GM12878 (cell line): ENCODE data around the gene GRB10. TPM values are rescaled to one million over a fixed set of nuclear protein-coding genes. Genes with fewer than 3 reads are reported as not detected.
A peak's percentile ranks its signal among the peaks of the same experiment; 100 is the strongest.

Experiments used
- CBX5 ChIP-seq: sonication (generic); IDR thresholded peaks from 2 replicates; pipeline ENCODE4 v1.6.1; 2016; ENCODE audit warnings: low read depth, moderate library complexity, mild to moderate bottlenecking, inconsistent platforms
- CHD1 ChIP-seq: IDR thresholded peaks from 2 replicates; pipeline ENCODE4 v1.6.1; 2012; ENCODE audit warnings: low read depth, low read length, improper control_type of control experiment
- CHD4 ChIP-seq: fragments of 200-600 bp; sonication (generic); IDR thresholded peaks from 2 replicates; pipeline ENCODE4 v1.6.1; 2016; ENCODE audit warnings: mild to moderate bottlenecking
- DPF2 ChIP-seq: fragments of 450-650 bp; IDR thresholded peaks from 2 replicates; pipeline ENCODE4 v1.6.1; 2017; ENCODE audit warnings: mild to moderate bottlenecking
- EGR1 ChIP-seq, 2 experiments: IDR thresholded peaks; 1 replicate in 1 of 2; 2 replicates in 1 of 2; pipeline ENCODE4 v1.6.1; 2011 to 2012; ENCODE audit warnings: low read depth in 2 of 2, low read length in 2 of 2, borderline replicate concordance in 1 of 2, mild to moderate bottlenecking in 1 of 2, moderate library complexity in 1 of 2
- FOXM1 ChIP-seq: IDR thresholded peaks from 2 replicates; pipeline ENCODE4 v1.6.1; 2012; ENCODE audit warnings: low read depth, mild to moderate bottlenecking, inconsistent platforms, low read length, moderate library complexity
- IKZF2 ChIP-seq, 2 experiments: fragments of 450-650 bp; IDR thresholded peaks; 2 replicates each; pipeline ENCODE4 v1.6.1; 2017; ENCODE audit warnings: mild to moderate bottlenecking in 2 of 2, moderate library complexity in 2 of 2
- KAT2A ChIP-seq: conservative IDR thresholded peaks from 2 replicates; pipeline ENCODE4 v1.6.1; 2011; ENCODE audit warnings: low read depth, low read length; ENCODE audit not compliant: control insufficient read depth
- LARP7 ChIP-seq: fragments of 450-650 bp; IDR thresholded peaks from 2 replicates; pipeline ENCODE4 v1.6.1; 2017; ENCODE audit warnings: mild to moderate bottlenecking
- MTA2 ChIP-seq: fragments of 450-650 bp; IDR thresholded peaks from 2 replicates; pipeline ENCODE4 v1.6.1; 2016; ENCODE audit warnings: low read depth, mild to moderate bottlenecking, moderate library complexity
- PAX5 ChIP-seq: IDR thresholded peaks from 2 replicates; pipeline ENCODE4 v1.6.1; 2011; ENCODE audit warnings: low read depth, low read length, borderline replicate concordance
- RFX5 ChIP-seq: IDR thresholded peaks from 2 replicates; pipeline ENCODE4 v1.6.1; 2011; ENCODE audit warnings: low read depth, low read length, improper control_type of control experiment
- SIN3A ChIP-seq: IDR thresholded peaks from 2 replicates; pipeline ENCODE4 v1.6.1; 2012; ENCODE audit warnings: low read depth, low read length, improper control_type of control experiment
- SREBF2 ChIP-seq: IDR thresholded peaks from 2 replicates; pipeline ENCODE4 v1.6.1; 2012; ENCODE audit warnings: mild to moderate bottlenecking, low read length
- TCF12 ChIP-seq: IDR thresholded peaks from 2 replicates; pipeline ENCODE4 v1.6.1; 2011; ENCODE audit warnings: low read depth, mild to moderate bottlenecking, low read length
- TCF7 ChIP-seq: IDR thresholded peaks from 2 replicates; pipeline ENCODE4 v1.6.1; 2014; ENCODE audit warnings: antibody characterized with exemption, borderline replicate concordance
- polyA plus RNA-seq, 11 experiments: library from polyadenylated mRNA; depleted of rRNA in 4 of 11; unstranded in 6 of 11; stranded (reverse) in 5 of 11; fragments of >200 nt; fragmentation: Nextera tagmentation in 4 of 11; fragmentation: Illumina TruSeq in 1 of 11; extraction: Ambion mirVana in 4 of 11; extraction: Trizol in 1 of 11; gene quantifications; 1 replicate in 1 of 11; 2 replicates in 10 of 11; pipeline versions ENCODE4 v1.2.1 to v1.2.3, GENCODE V29; 2011 to 2016; ENCODE audit warnings: inconsistent platforms in 2 of 11, missing spikeins in 2 of 11, low read depth in 1 of 11
- total RNA-seq, 4 experiments: library from RNA; depleted of rRNA in 3 of 4; stranded (reverse); fragments of >200 nt in 3 of 4; fragmentation: Illumina TruSeq in 1 of 4; extraction: Trizol in 1 of 4; gene quantifications; 2 replicates each; pipeline versions ENCODE4 v1.2.1 to v1.2.3, GENCODE V29; 2013 to 2021
- TF ChIP-seq, protein P1 (sequence below): fragments of 150-350 bp; IDR thresholded peaks from 2 replicates; pipeline ENCODE4 v1.6.1; 2014; ENCODE audit warnings: mild to moderate bottlenecking, low read depth, low read length
- TF ChIP-seq, protein P2 (sequence below): fragments of 150-350 bp; IDR thresholded peaks from 2 replicates; pipeline ENCODE4 v1.6.1; 2016; ENCODE audit warnings: low read depth, low read length
- TF ChIP-seq, protein P3 (sequence below): fragments of 450-650 bp; IDR thresholded peaks from 2 replicates; pipeline ENCODE4 v1.6.1; 2016; ENCODE audit warnings: mild to moderate bottlenecking
- TF ChIP-seq, protein P4 (sequence below): fragments of 450-650 bp; formaldehyde crosslinking; IDR thresholded peaks from 2 replicates; pipeline ENCODE4 v1.5.0; 2022; ENCODE audit warnings: mild to moderate bottlenecking, missing genetic modification characterization
- TF ChIP-seq, protein P5 (sequence below): IDR thresholded peaks from 2 replicates; pipeline ENCODE4 v1.6.1; 2011; ENCODE audit warnings: mild to moderate bottlenecking, low read depth, low read length, moderate library complexity; ENCODE audit not compliant: insufficient replicate concordance

The GRB10 gene
- total and polyA plus RNA-seq, 10 of the 15 experiments (the other 5 are each of a cell fraction or from before 2014, with no cell fraction given), result 0.04 to 0.33 TPM; not detected in 8

DNA sequence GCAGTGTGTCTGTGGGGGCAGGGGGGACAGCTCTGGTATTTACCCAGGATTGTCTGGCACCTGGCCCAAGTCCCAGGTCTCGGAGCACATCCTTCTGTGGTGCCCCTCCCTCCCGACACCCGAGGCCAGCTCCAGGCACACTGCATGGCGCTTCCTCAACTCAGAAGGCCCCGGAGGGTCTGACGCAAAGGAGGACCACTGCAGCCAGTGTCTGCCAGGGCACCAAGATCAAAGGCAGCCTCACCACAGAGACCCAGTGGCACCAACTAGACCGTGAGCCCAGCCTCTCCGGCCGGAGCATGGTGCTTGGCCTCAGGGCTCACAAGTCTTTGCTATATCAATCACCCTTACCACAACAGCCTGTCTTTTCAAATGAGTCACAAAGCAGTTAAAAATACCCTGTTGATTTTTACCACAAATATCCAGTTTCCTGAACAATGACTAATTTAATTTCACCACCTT is 118.2 kb downstream of the GRB10 start (continued):
- TF ChIP-seq, protein P1, sequence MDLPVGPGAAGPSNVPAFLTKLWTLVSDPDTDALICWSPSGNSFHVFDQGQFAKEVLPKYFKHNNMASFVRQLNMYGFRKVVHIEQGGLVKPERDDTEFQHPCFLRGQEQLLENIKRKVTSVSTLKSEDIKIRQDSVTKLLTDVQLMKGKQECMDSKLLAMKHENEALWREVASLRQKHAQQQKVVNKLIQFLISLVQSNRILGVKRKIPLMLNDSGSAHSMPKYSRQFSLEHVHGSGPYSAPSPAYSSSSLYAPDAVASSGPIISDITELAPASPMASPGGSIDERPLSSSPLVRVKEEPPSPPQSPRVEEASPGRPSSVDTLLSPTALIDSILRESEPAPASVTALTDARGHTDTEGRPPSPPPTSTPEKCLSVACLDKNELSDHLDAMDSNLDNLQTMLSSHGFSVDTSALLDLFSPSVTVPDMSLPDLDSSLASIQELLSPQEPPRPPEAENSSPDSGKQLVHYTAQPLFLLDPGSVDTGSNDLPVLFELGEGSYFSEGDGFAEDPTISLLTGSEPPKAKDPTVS, result no peak
- TF ChIP-seq CBX5 (peak; percentile 82; the same call in 1 of the 2 replicates), SREBF2 (no peak), IKZF2 (IDR thresholded peaks at IDR 0.05) (peak in 1 of 2 experiments; percentile 59; a peak in 1 of 4 replicates), LARP7 (no peak), PAX5 (peak; percentile 36; the same call in 1 of the 2 replicates), MTA2 (no peak), RFX5 (no peak), SIN3A (no peak), CHD4 (no peak), TCF7 (peak; percentile 57), KAT2A (no peak), FOXM1 (0 out of 2 replicates have a peak, but pooled peaks have one; percentile 42), CHD1 (no peak), DPF2 (peak; percentile 42; the same call in 1 of the 2 replicates), EGR1 (IDR thresholded peaks at IDR 0.05; ENCODE audit: borderline replicate concordance in 1 of 2, low read depth in 2 of 2, low read length in 2 of 2) (no peak), TCF12 (0 out of 2 replicates have a peak, but pooled peaks have one; percentile 33)
- TF ChIP-seq, protein P2, sequence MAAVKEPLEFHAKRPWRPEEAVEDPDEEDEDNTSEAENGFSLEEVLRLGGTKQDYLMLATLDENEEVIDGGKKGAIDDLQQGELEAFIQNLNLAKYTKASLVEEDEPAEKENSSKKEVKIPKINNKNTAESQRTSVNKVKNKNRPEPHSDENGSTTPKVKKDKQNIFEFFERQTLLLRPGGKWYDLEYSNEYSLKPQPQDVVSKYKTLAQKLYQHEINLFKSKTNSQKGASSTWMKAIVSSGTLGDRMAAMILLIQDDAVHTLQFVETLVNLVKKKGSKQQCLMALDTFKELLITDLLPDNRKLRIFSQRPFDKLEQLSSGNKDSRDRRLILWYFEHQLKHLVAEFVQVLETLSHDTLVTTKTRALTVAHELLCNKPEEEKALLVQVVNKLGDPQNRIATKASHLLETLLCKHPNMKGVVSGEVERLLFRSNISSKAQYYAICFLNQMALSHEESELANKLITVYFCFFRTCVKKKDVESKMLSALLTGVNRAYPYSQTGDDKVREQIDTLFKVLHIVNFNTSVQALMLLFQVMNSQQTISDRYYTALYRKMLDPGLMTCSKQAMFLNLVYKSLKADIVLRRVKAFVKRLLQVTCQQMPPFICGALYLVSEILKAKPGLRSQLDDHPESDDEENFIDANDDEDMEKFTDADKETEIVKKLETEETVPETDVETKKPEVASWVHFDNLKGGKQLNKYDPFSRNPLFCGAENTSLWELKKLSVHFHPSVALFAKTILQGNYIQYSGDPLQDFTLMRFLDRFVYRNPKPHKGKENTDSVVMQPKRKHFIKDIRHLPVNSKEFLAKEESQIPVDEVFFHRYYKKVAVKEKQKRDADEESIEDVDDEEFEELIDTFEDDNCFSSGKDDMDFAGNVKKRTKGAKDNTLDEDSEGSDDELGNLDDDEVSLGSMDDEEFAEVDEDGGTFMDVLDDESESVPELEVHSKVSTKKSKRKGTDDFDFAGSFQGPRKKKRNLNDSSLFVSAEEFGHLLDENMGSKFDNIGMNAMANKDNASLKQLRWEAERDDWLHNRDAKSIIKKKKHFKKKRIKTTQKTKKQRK, result no peak
- TF ChIP-seq, protein P3, sequence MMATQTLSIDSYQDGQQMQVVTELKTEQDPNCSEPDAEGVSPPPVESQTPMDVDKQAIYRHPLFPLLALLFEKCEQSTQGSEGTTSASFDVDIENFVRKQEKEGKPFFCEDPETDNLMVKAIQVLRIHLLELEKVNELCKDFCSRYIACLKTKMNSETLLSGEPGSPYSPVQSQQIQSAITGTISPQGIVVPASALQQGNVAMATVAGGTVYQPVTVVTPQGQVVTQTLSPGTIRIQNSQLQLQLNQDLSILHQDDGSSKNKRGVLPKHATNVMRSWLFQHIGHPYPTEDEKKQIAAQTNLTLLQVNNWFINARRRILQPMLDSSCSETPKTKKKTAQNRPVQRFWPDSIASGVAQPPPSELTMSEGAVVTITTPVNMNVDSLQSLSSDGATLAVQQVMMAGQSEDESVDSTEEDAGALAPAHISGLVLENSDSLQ, result peak; percentile 35; the same call in 1 of the 2 replicates
- TF ChIP-seq, protein P4, sequence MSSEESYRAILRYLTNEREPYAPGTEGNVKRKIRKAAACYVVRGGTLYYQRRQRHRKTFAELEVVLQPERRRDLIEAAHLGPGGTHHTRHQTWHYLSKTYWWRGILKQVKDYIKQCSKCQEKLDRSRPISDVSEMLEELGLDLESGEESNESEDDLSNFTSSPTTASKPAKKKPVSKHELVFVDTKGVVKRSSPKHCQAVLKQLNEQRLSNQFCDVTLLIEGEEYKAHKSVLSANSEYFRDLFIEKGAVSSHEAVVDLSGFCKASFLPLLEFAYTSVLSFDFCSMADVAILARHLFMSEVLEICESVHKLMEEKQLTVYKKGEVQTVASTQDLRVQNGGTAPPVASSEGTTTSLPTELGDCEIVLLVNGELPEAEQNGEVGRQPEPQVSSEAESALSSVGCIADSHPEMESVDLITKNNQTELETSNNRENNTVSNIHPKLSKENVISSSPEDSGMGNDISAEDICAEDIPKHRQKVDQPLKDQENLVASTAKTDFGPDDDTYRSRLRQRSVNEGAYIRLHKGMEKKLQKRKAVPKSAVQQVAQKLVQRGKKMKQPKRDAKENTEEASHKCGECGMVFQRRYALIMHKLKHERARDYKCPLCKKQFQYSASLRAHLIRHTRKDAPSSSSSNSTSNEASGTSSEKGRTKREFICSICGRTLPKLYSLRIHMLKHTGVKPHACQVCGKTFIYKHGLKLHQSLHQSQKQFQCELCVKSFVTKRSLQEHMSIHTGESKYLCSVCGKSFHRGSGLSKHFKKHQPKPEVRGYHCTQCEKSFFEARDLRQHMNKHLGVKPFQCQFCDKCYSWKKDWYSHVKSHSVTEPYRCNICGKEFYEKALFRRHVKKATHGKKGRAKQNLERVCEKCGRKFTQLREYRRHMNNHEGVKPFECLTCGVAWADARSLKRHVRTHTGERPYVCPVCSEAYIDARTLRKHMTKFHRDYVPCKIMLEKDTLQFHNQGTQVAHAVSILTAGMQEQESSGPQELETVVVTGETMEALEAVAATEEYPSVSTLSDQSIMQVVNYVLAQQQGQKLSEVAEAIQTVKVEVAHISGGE (CRISPR knock-in tag), result no peak
- TF ChIP-seq, protein P5, sequence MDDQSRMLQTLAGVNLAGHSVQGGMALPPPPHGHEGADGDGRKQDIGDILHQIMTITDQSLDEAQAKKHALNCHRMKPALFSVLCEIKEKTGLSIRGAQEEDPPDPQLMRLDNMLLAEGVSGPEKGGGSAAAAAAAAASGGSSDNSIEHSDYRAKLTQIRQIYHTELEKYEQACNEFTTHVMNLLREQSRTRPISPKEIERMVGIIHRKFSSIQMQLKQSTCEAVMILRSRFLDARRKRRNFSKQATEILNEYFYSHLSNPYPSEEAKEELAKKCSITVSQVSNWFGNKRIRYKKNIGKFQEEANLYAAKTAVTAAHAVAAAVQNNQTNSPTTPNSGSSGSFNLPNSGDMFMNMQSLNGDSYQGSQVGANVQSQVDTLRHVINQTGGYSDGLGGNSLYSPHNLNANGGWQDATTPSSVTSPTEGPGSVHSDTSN, result peak; percentile 46
